HG03108 (cell line): ENCODE data around the gene MAPKAPK2.
"Not testable (repeated sequence)": the region's sequence is repeated elsewhere in the genome, so short reads cannot be mapped to it uniquely, and the experiment has no call there.

ENCODE experiments used
- ATAC-seq: cut with Tn5 transposase; IDR thresholded peaks from one replicate; pipeline ENCODE4 v1.9.1; 2021; ENCODE audit warnings: moderate library complexity; ENCODE audit not compliant: unreplicated experiment

MAPKAPK2 gene

GRCh38 chr1:206738370-206739366 lies 54.0 kb downstream of the MAPKAPK2 start:
- no peak for ATAC-seq

GRCh38 chr1:206739411-206740076 lies 54.8 kb downstream of the MAPKAPK2 start:
- ATAC-seq = peak; percentile 83

- ATAC-seq = no peak
Observed at GRCh38 chr1:206741142-206741701, 56.5 kb downstream of the MAPKAPK2 start.

GRCh38 chr1:206742719-206743383 lies 58.1 kb downstream of the MAPKAPK2 start:
- no peak for ATAC-seq

GRCh38 chr1:206744683-206745082 lies 60.0 kb downstream of the MAPKAPK2 start:
- no peak for ATAC-seq

- ATAC-seq = no peak
Observed at GRCh38 chr1:206745301-206745700, 60.6 kb downstream of the MAPKAPK2 start.

- ATAC-seq = no peak
Observed at GRCh38 chr1:206748348-206749030, 63.8 kb downstream of the MAPKAPK2 start.

- ATAC-seq = no peak
Observed at GRCh38 chr1:206751891-206752290, 67.2 kb downstream of the MAPKAPK2 start.

GRCh38 chr1:206752481-206752880 lies 67.8 kb downstream of the MAPKAPK2 start:
- ATAC-seq = no peak

GRCh38 chr1:206753141-206753540 lies 68.4 kb downstream of the MAPKAPK2 start:
- no peak for ATAC-seq

- no peak for ATAC-seq
Observed at GRCh38 chr1:206754011-206754410, 69.3 kb downstream of the MAPKAPK2 start.

GRCh38 chr1:206757524-206758266 lies 73.0 kb downstream of the MAPKAPK2 start:
- no peak for ATAC-seq

- ATAC-seq = no peak
Observed at GRCh38 chr1:206760590-206760989, 75.9 kb downstream of the MAPKAPK2 start.

- ATAC-seq = no peak
Observed at GRCh38 chr1:206761159-206761768, 76.6 kb downstream of the MAPKAPK2 start.

GRCh38 chr1:206762741-206763364 lies 78.1 kb downstream of the MAPKAPK2 start:
- not testable (repeated sequence) for ATAC-seq

- not testable (repeated sequence) for ATAC-seq
Observed at GRCh38 chr1:206765771-206766170, 81.1 kb downstream of the MAPKAPK2 start.

GRCh38 chr1:206766251-206766856 lies 81.6 kb downstream of the MAPKAPK2 start:
- peak; percentile 52 for ATAC-seq

GRCh38 chr1:206768472-206769303 lies 84.0 kb downstream of the MAPKAPK2 start:
- no peak for ATAC-seq
